BE2C (cell line): ENCODE results near the gene IQCH.

ENCODE experiments used
- DNase-seq: peaks from one replicate; pipeline ENCODE4 v3.0.0-alpha.2; 2020
- H3K27me3 ChIP-seq: fragments of 250-450 bp; sonication (Bioruptor Pico); 2 replicates; pipeline ENCODE4 v1.5.1; 2020; ENCODE audit warnings: mild to moderate bottlenecking
- H3K36me3 ChIP-seq: fragments of 250-450 bp; sonication (Bioruptor Pico); 2 replicates; pipeline ENCODE4 v1.5.1; 2020; ENCODE audit warnings: mild to moderate bottlenecking
- H3K4me1 ChIP-seq: fragments of 250-450 bp; sonication (Bioruptor Pico); 2 replicates; pipeline ENCODE4 v1.5.1; 2020
- H3K4me3 ChIP-seq: 2 replicates; pipeline ENCODE4 v1.5.1; 2011; ENCODE audit warnings: low read depth, low read length
- H3K9me3 ChIP-seq: fragments of 250-450 bp; sonication (Bioruptor Pico); 2 replicates; pipeline ENCODE4 v1.5.1; 2020
- CTCF ChIP-seq: IDR thresholded peaks from 2 replicates; pipeline ENCODE4 v1.5.1; 2012; ENCODE audit warnings: mild to moderate bottlenecking, low read depth, low read length

IQCH gene

DNA sequence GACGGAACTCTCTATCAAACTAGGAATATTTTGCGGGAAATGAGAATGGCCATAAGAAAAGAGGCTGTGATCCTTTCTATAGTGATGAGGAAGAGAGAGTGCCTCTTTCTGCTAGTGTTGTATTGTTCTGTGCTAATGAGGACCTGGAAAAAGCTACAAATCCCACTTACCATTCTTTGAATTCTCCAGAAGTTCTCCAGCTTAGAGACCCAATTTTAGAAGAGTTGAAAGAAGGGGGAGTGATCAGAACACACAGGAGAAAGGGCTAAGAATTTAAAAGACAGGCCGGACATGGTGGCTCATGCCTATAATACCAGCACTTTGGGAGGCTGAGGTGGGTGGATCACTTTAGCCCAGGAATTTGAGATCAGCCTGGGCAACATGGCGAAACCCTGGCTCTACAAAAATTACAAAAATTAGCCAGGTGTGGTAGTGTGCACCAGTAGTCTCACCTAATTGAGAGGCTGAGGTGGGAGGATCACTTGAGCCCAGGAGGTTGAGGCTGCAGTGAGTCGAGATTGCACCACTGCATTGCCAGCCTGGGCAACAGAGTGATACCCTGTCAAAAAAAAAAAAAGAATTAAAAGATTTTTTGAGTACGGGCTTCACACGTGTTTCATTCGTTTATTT lies 126.9 kb downstream of the IQCH start:
- H3K4me1 ChIP-seq = no peaks in the 10 kb centered on the region
- TF ChIP-seq CTCF = no peak
- no peak for DNase-seq
- H3K27me3 ChIP-seq = peaks cover 4% of the 10 kb centered on the region; the same call in 1 of the 2 replicates
- no peak overlapping the region for H3K4me3 ChIP-seq
- no peaks in the 10 kb centered on the region for H3K36me3 ChIP-seq
- no peaks in the 10 kb centered on the region; the same call in 1 of the 2 replicates for H3K9me3 ChIP-seq

DNA sequence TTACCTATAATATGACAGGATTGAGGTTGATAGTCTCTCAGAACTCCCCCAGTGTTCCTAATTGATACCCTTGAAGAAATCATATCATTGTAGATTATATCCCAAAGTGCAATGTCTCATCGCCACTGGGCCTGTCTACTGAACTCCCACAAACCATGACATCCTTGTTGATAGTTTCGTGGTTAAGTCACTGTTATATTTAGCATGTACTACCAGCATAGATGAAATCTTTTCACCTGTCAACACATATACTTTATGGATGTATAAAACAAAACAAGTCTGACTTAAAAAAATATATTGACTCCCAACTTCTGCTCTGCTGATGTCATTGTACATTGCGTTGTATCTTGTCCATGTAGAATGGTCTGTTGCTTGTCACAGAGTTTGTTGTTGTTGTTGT lies 128.1 kb downstream of the IQCH start:
- H3K9me3 ChIP-seq = no peaks in the 10 kb centered on the region; the same call in 1 of the 2 replicates
- no peaks in the 10 kb centered on the region for H3K36me3 ChIP-seq
- H3K27me3 ChIP-seq = peaks cover 4% of the 10 kb centered on the region; the same call in 1 of the 2 replicates
- no peaks in the 10 kb centered on the region for H3K4me1 ChIP-seq
- H3K4me3 ChIP-seq = no peak overlapping the region
- TF ChIP-seq CTCF = no peak
- no peak for DNase-seq

- DNase-seq = no peak
- no peaks in the 10 kb centered on the region; the same call in 1 of the 2 replicates for H3K9me3 ChIP-seq
- H3K4me1 ChIP-seq = no peaks in the 10 kb centered on the region
- no peaks in the 10 kb centered on the region; the same call in 1 of the 2 replicates for H3K27me3 ChIP-seq
- no peak overlapping the region for H3K4me3 ChIP-seq
- H3K36me3 ChIP-seq = no peaks in the 10 kb centered on the region
- no peak for TF ChIP-seq CTCF
Measured at GRCh38 chr15:67383899-67384298, 129.3 kb downstream of the IQCH start.

DNA sequence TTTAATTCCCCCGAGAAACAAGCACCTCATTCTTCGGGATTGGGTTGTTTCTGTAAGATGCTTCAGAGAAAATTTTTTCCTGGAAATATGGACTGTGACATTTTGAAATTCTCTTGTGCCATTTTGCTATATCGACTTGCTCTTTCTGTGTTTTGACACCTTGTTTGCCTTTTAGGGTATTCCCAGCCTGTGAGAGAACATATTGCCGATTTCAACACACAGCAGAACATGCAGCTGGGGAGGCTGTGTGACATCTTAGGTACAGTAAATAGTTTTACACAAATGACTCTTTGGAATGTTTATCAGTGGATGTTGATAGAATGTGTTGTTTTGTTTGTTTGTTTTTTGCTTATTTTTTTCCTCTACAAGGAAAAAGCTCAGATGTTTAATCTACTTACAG lies 130.2 kb downstream of the IQCH start:
- Histone ChIP-seq H3K9me3 (no peaks in the 10 kb centered on the region), H3K27me3 (no peaks in the 10 kb centered on the region; the same call in 1 of the 2 replicates), H3K4me3 (no peak overlapping the region), H3K4me1 (no peaks in the 10 kb centered on the region), H3K36me3 (no peaks in the 10 kb centered on the region)
- TF ChIP-seq CTCF = no peak
- DNase-seq = no peak

DNA sequence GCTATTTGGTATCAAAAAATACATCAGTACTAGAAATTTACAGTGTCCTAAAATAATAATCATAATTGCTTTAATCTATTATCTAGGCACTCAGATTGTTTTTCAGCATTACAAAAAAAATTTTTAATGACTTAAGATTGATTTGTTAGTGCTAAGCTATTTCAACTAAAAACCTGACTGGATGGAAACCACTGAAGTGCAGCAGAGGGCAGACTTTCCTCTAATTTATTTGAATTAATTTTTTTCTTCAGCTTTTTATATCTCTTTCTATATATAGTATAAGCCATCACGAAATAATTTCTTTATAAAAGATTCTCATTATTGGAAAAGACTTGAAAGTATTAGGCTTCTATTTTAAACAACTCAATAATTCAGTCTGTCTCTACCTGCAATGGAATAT lies 131.4 kb downstream of the IQCH start:
- Histone ChIP-seq H3K9me3 (no peaks in the 10 kb centered on the region), H3K4me1 (no peaks in the 10 kb centered on the region), H3K4me3 (no peak overlapping the region), H3K36me3 (no peaks in the 10 kb centered on the region), H3K27me3 (no peaks in the 10 kb centered on the region; the same call in 1 of the 2 replicates)
- no peak for DNase-seq
- no peak for TF ChIP-seq CTCF

- H3K4me1 ChIP-seq = no peaks in the 10 kb centered on the region
- DNase-seq = no peak
- no peaks in the 10 kb centered on the region for H3K36me3 ChIP-seq
- no peaks in the 10 kb centered on the region for H3K9me3 ChIP-seq
- no peak for TF ChIP-seq CTCF
- no peaks in the 10 kb centered on the region; the same call in 1 of the 2 replicates for H3K27me3 ChIP-seq
- H3K4me3 ChIP-seq = no peak overlapping the region
Measured at GRCh38 chr15:67386947-67387346, 132.4 kb downstream of the IQCH start.
